GM12875 (cell line): ENCODE measurements around the gene ADAM10.
A peak's percentile ranks its signal among the peaks of the same experiment; 100 is the strongest.

Experiments
- H3K4me3 ChIP-seq: one replicate; pipeline ENCODE4 v1.5.1; 2011; ENCODE audit warnings: low read depth, low read length, control low read depth
- CTCF ChIP-seq: IDR thresholded peaks from 2 replicates; pipeline ENCODE4 v1.5.1; 2011; ENCODE audit warnings: low read depth, mild to moderate bottlenecking, control low read depth, inconsistent platforms, low read length, moderate library complexity, borderline replicate concordance; ENCODE audit not compliant: insufficient read depth

ADAM10 gene

GRCh38 chr15:58749532-58750337 lies at the start of gene ADAM10:
TSS of gene ADAM10 (minus strand) at chr15:58749707. CDS start at chr15:58749534, 173 bp downstream.
- H3K4me3 ChIP-seq, result peak within 1 kb of the TSS; percentile 94
- TF ChIP-seq CTCF, result no peak

- no peak for TF ChIP-seq CTCF
- H3K4me3 ChIP-seq, result no peak overlapping the region
These were observed 48.0 kb upstream of the ADAM10 start for GRCh38 chr15:58797505-58797904.

DNA sequence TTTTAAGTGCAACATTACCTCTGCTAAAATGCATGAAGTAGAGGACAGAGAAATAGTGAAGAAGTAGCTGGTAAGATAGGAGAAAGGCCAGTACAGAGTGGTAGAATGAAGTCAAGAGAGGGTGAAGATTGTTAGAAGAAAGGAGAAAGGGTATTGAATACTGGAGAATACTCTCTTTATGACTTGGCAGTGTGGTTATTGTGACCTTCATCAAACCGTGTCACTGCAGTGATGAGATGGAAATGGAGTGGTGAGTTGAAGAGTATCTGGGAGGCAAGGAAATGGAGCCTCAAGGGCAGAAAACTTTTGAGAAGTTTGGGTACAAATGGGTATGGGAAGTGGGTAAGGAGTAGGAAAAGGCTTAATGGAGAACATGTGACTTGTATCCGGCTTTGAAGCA lies 46.3 kb upstream of the ADAM10 start:
- no peak overlapping the region for H3K4me3 ChIP-seq
- no peak for TF ChIP-seq CTCF

GRCh38 chr15:58793862-58794261 lies 44.4 kb upstream of the ADAM10 start:
- no peak overlapping the region for H3K4me3 ChIP-seq
- TF ChIP-seq CTCF, result no peak

DNA sequence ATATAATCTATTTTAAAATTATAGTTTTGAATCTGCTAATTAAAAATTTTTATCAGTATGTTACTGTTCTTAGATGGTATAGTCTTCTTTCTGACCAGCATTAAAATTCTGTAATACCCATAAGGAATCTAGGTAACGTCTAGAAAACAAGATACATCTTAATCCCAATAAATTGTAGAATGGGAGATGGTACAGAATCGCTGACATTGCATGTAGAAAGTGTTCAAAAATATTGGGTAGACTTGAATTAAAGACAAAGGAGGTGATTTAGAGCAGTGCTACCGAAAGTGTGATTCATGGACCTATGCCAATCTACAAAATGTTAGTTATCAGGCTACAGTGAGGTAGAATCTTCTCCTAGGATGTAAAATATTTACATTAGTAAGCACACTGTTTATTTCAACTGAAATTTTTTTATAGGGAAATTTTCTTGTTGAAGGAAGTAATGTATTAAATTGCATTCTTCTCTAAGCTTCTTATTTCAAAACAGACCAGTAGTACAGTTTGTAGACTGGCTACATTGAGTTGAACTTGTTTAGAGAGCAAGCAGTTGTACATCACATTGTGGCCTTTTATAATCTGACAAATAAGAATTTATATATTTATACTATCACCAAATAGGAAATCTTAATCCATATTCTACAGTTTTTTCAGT lies 38.7 kb upstream of the ADAM10 start:
- TF ChIP-seq CTCF, result no peak

DNA sequence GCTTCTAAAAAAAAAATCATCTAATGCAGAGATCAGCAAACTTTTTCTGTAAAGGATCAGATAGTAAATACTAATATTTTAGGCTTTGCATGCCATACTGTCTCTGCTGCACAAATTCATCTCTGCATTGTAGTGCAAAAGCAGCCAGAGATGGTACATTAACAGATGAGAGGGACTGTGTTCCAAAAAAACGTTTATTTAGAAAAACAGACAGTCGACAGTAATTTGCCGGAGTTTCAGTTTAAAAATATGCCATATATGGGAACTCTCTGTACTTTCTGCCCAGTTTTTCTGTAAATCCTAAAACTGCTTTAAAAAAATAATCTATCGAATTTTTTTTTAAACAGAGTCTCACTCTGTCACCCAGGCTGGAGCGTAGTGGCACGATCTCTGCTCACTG lies 35.8 kb upstream of the ADAM10 start:
- no peak overlapping the region for H3K4me3 ChIP-seq
- no peak for TF ChIP-seq CTCF

More for the DNA sequence above, 38.7 kb upstream of the ADAM10 start:
- H3K4me3 ChIP-seq, result no peak overlapping the region

- no peak for TF ChIP-seq CTCF
- no peak overlapping the region for H3K4me3 ChIP-seq
These were observed 30.0 kb upstream of the ADAM10 start for GRCh38 chr15:58779554-58779953.
